ENCODE measurements around the gene PODXL. TPM values are rescaled to one million over a fixed set of nuclear protein-coding genes. Genes with fewer than 3 reads are reported as not detected.

Gene PODXL
- polyA plus RNA-seq, 1 donor from 2014 or later = 4.5 TPM

DNA sequence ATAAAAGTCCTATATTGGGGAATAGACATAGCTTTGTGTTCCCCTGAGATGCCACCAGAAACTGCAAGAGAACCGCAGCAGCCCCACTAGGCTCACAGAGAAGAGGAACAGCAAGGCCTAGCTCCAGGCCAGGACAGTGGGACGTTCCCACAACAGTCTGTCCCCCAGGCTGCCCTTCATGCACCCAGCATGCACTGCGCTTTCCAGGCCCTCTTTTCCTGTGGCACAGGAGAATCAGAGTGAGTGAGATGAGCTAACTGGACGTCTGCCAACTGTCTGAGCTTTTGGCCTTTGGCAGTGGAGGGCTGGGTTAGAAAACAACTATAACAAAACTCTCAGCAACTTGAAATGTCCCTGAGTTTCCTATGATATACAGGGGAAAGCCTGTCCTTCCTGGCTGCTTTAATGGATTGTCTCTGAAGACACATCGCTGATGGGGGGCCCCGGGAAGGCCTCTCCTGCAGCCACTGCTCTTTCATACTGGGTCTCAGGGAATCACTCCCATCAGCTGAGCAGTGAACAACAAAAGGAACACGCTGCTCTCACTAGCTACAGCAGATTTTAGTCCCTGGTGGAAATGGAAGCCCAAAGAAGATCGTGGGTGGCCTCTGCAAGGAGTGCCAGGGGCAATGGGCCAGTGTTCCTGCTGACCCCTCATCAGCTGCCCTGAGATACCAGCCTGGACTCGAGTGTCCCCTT lies 53.5 kb downstream of the PODXL start:
- no peak overlapping the region for H3K4me2 ChIP-seq (ENCODE audit: low read length)

DNA sequence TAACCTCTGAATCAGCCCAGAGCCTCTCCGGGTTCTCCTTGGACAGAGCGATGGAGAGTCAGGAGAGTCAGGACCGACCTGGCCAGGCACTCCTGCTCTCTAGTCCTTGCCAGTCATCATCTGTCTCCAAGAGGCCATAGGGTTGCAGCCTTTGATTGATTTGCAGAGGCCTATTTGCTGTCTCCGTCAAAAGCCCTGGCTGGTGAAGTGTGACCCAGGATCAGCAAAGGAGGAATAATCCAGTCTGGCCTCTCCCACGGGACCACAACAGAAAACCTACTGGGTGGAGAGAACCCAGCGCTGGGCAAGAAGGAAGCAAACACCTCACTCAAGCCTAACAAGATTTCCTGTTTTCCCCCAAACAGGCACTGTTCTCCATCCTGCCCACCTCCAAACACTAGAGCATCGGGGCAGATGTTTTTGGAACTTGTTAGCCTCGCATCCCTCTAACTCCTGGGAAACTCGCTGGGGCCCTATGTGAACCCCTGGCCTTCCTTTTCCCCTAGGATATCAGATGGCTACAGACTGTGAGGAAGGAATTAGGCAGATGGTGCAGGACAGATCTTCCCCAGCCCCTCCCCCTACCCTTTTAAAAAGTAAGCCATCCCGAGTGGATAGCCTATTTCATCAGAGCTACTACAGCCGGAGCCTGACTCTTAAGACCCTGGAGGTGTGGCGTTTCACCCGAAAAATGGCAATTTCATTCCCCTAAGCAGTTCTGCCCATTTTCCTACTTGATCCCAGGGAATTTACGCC lies 54.3 kb downstream of the PODXL start:
- Histone ChIP-seq H3K9me2 (ENCODE audit: insufficient read depth, low read length) (no peaks in the 10 kb centered on the region), H3K36me3 (ENCODE audit: insufficient read depth, low read length) (no peaks in the 10 kb centered on the region), H3K79me2 (replicated peaks; ENCODE audit: insufficient read depth, low read length) (no peaks in the 10 kb centered on the region), H3K9ac (ENCODE audit: low read length) (no peak overlapping the region), H3K27me3 (ENCODE audit: insufficient read depth, low read depth, low read length) (no peaks in the 10 kb centered on the region), H3K4me2 (ENCODE audit: low read length) (no peak overlapping the region), H2AFZ (ENCODE audit: low read depth, low read length) (no peak overlapping the region), H3F3A (ENCODE audit: insufficient read depth, low read length, poor library complexity, severe bottlenecking) (no peaks in the 10 kb centered on the region), H4K20me1 (ENCODE audit: insufficient read depth) (no peaks in the 10 kb centered on the region), H3K27ac (ENCODE audit: low read length) (no peak overlapping the region), H3K4me3 (ENCODE audit: low read length) (no peak overlapping the region), H3K9me3 (ENCODE audit: low read length) (no peaks in the 10 kb centered on the region)
- TF ChIP-seq, protein P1, sequence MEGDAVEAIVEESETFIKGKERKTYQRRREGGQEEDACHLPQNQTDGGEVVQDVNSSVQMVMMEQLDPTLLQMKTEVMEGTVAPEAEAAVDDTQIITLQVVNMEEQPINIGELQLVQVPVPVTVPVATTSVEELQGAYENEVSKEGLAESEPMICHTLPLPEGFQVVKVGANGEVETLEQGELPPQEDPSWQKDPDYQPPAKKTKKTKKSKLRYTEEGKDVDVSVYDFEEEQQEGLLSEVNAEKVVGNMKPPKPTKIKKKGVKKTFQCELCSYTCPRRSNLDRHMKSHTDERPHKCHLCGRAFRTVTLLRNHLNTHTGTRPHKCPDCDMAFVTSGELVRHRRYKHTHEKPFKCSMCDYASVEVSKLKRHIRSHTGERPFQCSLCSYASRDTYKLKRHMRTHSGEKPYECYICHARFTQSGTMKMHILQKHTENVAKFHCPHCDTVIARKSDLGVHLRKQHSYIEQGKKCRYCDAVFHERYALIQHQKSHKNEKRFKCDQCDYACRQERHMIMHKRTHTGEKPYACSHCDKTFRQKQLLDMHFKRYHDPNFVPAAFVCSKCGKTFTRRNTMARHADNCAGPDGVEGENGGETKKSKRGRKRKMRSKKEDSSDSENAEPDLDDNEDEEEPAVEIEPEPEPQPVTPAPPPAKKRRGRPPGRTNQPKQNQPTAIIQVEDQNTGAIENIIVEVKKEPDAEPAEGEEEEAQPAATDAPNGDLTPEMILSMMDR (IDR thresholded peaks at IDR 0.05; ENCODE audit: poor library complexity, severe bottlenecking) = no peak
- TF ChIP-seq TAF1 (IDR thresholded peaks at IDR 0.05; ENCODE audit: low read depth) (no peak), EZH2 (IDR thresholded peaks at IDR 0.05; ENCODE audit: borderline replicate concordance, insufficient read depth, low read length, poor library complexity, severe bottlenecking) (no peak), SMC3 (conservative IDR thresholded peaks at IDR 0.05; ENCODE audit: poor library complexity) (no peak), POLR2AphosphoS5 (IDR thresholded peaks at IDR 0.05) (no peak), MXI1 (conservative IDR thresholded peaks at IDR 0.05; ENCODE audit: poor library complexity, severe bottlenecking) (no peak), EP300 (conservative IDR thresholded peaks at IDR 0.05; ENCODE audit: poor library complexity, severe bottlenecking) (no peak), RAD21 (conservative IDR thresholded peaks at IDR 0.05) (no peak)
- TF ChIP-seq, protein P2, sequence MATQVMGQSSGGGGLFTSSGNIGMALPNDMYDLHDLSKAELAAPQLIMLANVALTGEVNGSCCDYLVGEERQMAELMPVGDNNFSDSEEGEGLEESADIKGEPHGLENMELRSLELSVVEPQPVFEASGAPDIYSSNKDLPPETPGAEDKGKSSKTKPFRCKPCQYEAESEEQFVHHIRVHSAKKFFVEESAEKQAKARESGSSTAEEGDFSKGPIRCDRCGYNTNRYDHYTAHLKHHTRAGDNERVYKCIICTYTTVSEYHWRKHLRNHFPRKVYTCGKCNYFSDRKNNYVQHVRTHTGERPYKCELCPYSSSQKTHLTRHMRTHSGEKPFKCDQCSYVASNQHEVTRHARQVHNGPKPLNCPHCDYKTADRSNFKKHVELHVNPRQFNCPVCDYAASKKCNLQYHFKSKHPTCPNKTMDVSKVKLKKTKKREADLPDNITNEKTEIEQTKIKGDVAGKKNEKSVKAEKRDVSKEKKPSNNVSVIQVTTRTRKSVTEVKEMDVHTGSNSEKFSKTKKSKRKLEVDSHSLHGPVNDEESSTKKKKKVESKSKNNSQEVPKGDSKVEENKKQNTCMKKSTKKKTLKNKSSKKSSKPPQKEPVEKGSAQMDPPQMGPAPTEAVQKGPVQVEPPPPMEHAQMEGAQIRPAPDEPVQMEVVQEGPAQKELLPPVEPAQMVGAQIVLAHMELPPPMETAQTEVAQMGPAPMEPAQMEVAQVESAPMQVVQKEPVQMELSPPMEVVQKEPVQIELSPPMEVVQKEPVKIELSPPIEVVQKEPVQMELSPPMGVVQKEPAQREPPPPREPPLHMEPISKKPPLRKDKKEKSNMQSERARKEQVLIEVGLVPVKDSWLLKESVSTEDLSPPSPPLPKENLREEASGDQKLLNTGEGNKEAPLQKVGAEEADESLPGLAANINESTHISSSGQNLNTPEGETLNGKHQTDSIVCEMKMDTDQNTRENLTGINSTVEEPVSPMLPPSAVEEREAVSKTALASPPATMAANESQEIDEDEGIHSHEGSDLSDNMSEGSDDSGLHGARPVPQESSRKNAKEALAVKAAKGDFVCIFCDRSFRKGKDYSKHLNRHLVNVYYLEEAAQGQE (IDR thresholded peaks at IDR 0.05; ENCODE audit: borderline replicate concordance) = no peak

More for the DNA sequence above, 53.5 kb downstream of the PODXL start:
- Histone ChIP-seq H3K36me3 (ENCODE audit: insufficient read depth, low read length) (no peaks in the 10 kb centered on the region), H3K27ac (ENCODE audit: low read length) (no peak overlapping the region), H3K27me3 (ENCODE audit: insufficient read depth, low read depth, low read length) (no peaks in the 10 kb centered on the region), H2AFZ (ENCODE audit: low read depth, low read length) (no peak overlapping the region), H3K4me3 (ENCODE audit: low read length) (no peak overlapping the region), H3K9me2 (ENCODE audit: insufficient read depth, low read length) (no peaks in the 10 kb centered on the region), H4K20me1 (ENCODE audit: insufficient read depth) (no peaks in the 10 kb centered on the region), H3K79me2 (replicated peaks; ENCODE audit: insufficient read depth, low read length) (no peaks in the 10 kb centered on the region), H3K9ac (ENCODE audit: low read length) (no peak overlapping the region), H3K9me3 (ENCODE audit: low read length) (no peaks in the 10 kb centered on the region), H3F3A (ENCODE audit: insufficient read depth, low read length, poor library complexity, severe bottlenecking) (no peaks in the 10 kb centered on the region)
- no peak for TF ChIP-seq TAF1 (IDR thresholded peaks at IDR 0.05; ENCODE audit: low read depth)
- TF ChIP-seq, protein P1 (IDR thresholded peaks at IDR 0.05; ENCODE audit: poor library complexity, severe bottlenecking) = no peak
- TF ChIP-seq MXI1 (conservative IDR thresholded peaks at IDR 0.05; ENCODE audit: poor library complexity, severe bottlenecking) = no peak
- TF ChIP-seq, protein P2 (IDR thresholded peaks at IDR 0.05; ENCODE audit: borderline replicate concordance) = no peak
- no peak for TF ChIP-seq EP300 (conservative IDR thresholded peaks at IDR 0.05; ENCODE audit: poor library complexity, severe bottlenecking)

Data from neural cell (in vitro differentiated cells).